ENCODE results near the gene GSPT1.
A peak's percentile ranks its signal among the peaks of the same experiment; 100 is the strongest.

The GSPT1 gene

GRCh38 chr16:11909653-11910545, 5.9 kb downstream of the GSPT1 start:
- no peak for DNase-seq

DNA sequence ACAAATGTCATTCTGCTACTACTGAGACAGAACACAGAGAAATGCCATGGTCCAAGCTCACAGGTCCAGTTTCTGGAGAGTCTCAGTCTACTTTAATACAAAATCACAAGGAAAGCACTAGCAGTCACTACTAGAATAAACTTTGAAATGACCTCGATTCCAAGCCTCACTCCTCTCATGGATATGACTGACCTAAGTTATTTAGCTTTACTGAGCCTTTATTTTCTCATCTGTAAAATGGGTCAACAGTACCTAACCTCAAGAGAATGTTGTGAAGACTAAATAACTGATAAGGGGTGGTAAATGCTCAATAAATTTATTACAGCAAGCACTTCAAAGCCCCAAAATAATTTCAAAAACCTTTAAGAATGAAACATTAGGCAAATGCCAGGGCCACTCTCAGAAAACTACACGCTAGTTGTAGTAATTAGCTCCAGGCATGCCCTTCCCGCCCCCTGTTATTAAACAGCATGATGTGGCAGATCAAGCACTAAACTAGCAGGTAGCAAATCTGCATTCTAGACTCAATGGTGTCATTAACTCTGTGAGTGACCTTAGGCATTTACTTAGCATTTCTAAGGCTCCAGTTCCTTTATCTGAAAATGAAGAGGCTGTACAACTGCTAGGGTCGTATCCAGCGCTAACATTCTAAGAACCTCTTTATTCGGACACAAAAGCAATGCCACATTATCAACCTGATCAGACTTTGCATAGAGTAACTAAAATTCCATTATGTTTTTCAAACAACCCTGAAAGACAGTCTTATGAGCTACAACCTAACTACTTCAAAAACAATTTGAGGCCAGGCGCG, 8.4 kb downstream of the GSPT1 start:
- DNase-seq: no peak

GRCh38 chr16:11903906-11904305, 11.8 kb downstream of the GSPT1 start:
- no peak for DNase-seq

- no peak for DNase-seq
Measured at GRCh38 chr16:11901091-11901490, 14.7 kb downstream of the GSPT1 start.

GRCh38 chr16:11896486-11897176, 19.1 kb downstream of the GSPT1 start:
- no peak for DNase-seq

DNA sequence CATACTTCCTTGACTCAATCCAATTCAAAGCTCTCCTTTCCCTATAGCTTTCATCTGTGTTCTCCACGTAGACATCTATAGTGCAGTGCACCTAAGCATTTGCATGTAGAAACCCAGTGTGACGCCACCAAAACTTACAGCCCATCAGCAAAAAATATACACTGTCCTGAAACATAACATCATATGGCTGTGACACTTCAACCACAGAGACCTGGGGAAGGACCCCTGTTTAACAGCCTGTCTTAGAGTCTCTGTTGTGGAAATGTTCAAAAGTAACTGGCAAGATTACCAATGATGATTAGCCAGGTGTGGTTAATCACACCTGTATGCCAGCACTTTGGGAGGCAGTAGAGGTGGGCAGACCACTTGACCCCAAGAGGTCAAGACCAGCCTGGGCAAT, 22.2 kb downstream of the GSPT1 start:
- no peak for DNase-seq

- DNase-seq: no peak
Measured at GRCh38 chr16:11892761-11893160, 23.0 kb downstream of the GSPT1 start.

- no peak for DNase-seq
Measured at GRCh38 chr16:11890231-11890965, 25.4 kb downstream of the GSPT1 start.

DNA sequence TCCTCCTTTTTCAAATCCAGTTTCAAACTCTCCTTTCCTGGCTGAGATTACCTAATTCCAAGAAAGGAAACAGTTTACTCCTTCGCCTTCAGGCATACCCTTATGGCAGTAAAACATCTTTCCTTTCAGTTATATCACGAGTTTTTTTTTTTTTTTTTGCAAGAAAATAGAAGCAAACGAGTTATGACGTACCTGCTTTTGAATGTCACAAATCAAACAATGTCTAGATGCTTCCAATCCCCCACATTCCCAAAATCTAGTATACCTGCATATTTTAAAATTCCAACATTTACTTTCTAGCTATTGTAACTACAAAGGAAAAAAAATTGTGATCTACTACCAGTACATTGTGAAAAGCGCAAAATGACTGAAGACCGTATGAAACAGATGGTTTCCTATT, 28.9 kb downstream of the GSPT1 start:
- no peak for DNase-seq

DNA sequence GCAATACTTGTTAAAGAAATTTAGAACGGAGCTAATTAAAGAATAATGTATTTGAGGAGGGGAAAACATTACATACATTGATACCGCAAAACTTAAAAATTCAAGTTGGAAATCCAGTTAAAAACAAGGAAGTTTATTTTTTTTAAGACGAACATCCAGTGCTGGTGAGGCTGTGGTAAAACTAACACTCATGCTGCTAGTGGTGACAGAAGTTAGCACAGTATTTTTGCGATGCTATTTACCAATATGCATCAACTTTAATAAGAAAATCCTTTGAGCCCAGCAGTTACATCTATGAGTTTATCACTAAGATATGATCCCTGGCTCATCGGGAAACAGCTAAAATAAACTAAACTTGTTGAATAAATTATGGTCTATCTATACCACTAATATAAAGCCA, 31.7 kb downstream of the GSPT1 start:
- no peak for DNase-seq

DNA sequence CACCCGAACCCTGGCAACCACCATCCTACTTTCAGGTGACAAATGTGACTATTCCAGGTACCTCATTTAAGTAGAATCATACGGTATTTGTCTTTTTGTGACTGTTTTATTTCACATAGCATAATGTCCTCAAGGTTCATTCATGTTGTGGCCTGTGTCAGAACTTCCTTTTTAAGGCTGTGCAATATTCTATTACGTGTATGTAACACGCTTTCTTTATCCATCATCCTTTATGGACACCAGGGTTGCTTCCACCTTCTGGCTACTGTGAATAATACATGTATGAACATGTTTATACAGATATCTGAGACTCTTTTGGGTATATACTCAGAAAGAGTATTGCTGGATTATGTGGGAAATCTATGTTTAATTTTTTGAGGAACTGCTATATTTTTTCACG, 35.7 kb downstream of the GSPT1 start:
- no peak for DNase-seq

GRCh38 chr16:11877374-11877773, 38.4 kb downstream of the GSPT1 start:
- DNase-seq: no peak

DNA sequence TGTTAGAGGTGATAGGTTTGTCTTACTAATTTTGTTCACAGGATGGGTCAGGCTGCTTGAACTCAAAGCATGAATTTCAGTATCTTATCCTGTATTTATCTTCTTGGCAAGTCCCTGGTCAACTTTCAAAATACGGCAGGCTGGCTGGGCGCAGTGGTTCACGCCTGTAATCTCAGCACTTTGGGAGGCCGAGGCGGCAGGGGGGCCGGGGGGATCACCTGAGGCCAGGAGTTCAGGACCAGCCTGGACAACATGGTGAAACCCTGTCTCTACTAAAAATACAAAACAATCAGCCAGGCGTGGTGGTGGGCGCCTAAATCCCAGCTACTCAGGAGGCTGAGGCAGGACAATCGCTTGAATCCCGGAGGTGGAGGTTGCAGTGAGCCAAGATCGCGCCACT, 39.5 kb downstream of the GSPT1 start:
- no peak for DNase-seq

- no peak for DNase-seq
Measured at GRCh38 chr16:11875721-11876120, 40.0 kb downstream of the GSPT1 start.

- DNase-seq: no peak
Measured at GRCh38 chr16:11871193-11871592, 44.6 kb downstream of the GSPT1 start.

- DNase-seq: no peak
Measured at GRCh38 chr16:11870399-11870798, 45.4 kb downstream of the GSPT1 start.

- DNase-seq: no peak
Measured at GRCh38 chr16:11869353-11870228, 46.2 kb downstream of the GSPT1 start.

DNA sequence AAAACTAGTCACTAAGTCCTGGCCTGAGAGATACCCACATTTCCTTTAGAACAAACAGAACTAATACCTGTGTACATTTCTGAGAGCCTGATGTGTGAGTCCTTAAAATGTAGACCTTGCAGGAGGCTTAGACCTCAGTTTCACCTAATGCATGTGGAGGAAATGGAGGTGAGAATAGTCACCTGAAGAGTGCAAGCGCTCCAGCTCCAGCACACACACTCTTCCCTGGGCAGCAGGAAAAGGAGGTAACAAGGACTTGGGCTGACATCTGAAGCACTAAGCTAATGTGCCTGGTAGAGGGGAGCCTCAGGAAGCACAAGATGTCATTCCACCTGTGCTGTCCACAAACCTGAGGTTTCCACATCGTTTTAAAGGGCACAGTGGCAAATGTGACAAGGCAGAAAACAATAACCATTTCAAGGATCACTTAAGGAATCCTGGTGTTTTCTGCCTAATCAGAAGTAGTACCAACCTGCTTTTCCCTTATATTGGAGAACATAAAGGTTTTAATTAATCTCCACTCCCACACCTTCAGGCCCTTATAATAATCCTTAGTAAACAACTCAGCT, 47.3 kb downstream of the GSPT1 start:
- no peak for DNase-seq

GRCh38 chr16:11862489-11862888, 53.3 kb downstream of the GSPT1 start:
- no peak for DNase-seq

DNA sequence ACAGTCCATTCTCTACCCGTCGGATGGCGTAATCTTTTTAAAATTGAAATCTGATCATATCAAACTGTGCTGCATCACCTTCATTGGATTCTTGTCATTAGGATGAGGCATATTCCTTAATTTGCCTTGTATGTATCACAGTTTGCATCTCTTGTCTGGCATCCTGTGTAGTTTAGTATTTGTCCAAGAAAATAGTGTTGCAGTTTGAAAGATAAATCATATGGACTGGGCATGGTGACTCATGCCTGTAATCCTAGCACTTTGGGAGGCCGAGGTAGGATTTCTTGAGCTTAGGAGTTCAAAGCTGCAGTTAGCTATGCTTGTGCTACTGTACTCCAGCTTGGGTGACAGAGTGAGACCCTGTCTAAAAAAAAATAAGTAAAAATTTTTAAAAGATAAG, 58.6 kb downstream of the GSPT1 start:
- no peak for DNase-seq

DNA sequence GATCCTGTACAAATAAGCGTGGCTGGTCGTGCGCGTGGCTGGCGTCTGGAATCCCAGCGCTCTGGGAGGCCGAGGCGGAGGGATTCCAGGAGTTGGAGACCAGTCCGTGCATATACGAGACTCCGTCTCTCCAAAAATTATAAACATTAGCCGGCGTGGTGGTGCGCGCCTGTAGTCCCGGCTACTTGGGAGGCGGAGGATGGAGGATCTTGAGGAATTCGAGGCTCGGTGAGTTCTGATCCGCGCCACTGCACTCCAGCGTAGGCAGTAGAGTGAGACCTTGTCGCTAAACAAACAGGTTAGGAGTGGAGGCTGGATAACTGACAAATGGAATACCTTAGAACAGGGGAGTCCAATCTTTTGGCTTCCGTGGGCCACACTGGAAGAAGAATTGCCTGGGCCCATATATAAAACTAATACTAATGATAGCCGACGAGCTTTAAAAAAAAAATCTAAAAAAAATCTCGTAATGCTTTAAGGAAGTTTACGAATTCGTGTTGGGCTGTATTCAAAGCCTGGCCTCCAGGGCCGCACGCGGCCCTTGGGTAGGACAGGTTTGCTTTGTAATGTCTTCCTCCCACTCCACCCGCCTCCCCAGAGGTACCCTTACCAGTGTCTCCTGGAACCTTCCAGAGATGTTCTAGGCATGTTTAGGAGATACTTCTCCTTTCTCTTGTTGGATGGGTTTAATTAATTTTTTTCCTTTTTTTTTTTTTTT, 63.5 kb downstream of the GSPT1 start:
- DNase-seq: peak; percentile 23
